SK-N-SH treated with all-trans-retinoic acid at 6 μM for 48 hours (cell line): ENCODE measurements around the gene ADCY5.

Source experiments
- ARNTL ChIP-seq: fragments of 450-650 bp; formaldehyde crosslinking; IDR thresholded peaks from 2 replicates; pipeline ENCODE4 v1.5.0; 2020; ENCODE audit warnings: low read depth, mild to moderate bottlenecking, moderate library complexity, borderline replicate concordance
- BACH2 ChIP-seq: fragments of 250-450 bp; sonication (Bioruptor Pico); IDR thresholded peaks from 2 replicates; pipeline ENCODE4 v1.9.0; 2021; ENCODE audit warnings: mild to moderate bottlenecking, borderline replicate concordance
- CREB5 ChIP-seq: fragments of 250-450 bp; sonication (Bioruptor Pico); IDR thresholded peaks from 2 replicates; pipeline ENCODE4 v1.5.1; 2020; ENCODE audit warnings: low read depth, mild to moderate bottlenecking, moderate library complexity
- ESRRG ChIP-seq: fragments of 250-450 bp; sonication (Bioruptor Pico); IDR thresholded peaks from 2 replicates; pipeline ENCODE4 v1.6.1; 2021; ENCODE audit warnings: mild to moderate bottlenecking
- GLIS3 ChIP-seq: fragments of 250-450 bp; sonication (Bioruptor Pico); IDR thresholded peaks from 2 replicates; pipeline ENCODE4 v1.5.0; 2020; ENCODE audit warnings: mild to moderate bottlenecking, moderate library complexity
- PATZ1 ChIP-seq: fragments of 250-450 bp; sonication (Bioruptor Pico); IDR thresholded peaks from 2 replicates; pipeline ENCODE4 v1.8.0; 2020; ENCODE audit warnings: mild to moderate bottlenecking, moderate library complexity, borderline replicate concordance
- PPARA ChIP-seq: fragments of 250-450 bp; sonication (Bioruptor Pico); IDR thresholded peaks from 2 replicates; pipeline ENCODE4 v1.5.0; 2020; ENCODE audit warnings: mild to moderate bottlenecking, borderline replicate concordance
- RARB ChIP-seq: fragments of 250-450 bp; sonication (Bioruptor Pico); IDR thresholded peaks from 2 replicates; pipeline ENCODE4 v1.8.0; 2021; ENCODE audit warnings: mild to moderate bottlenecking, moderate library complexity
- TCF4 ChIP-seq: fragments of 250-450 bp; sonication (Bioruptor Pico); IDR thresholded peaks from 2 replicates; pipeline ENCODE4 v1.8.0; 2021; ENCODE audit warnings: mild to moderate bottlenecking, moderate library complexity, borderline replicate concordance
- TOX ChIP-seq: fragments of 250-450 bp; sonication (Bioruptor Pico); IDR thresholded peaks from 2 replicates; pipeline ENCODE4 v1.8.0; 2021; ENCODE audit warnings: mild to moderate bottlenecking, moderate library complexity, borderline replicate concordance
- ZC3H10 ChIP-seq: fragments of 250-450 bp; sonication (Bioruptor Pico); IDR thresholded peaks from 2 replicates; pipeline ENCODE4 v1.5.1; 2021; ENCODE audit warnings: mild to moderate bottlenecking, moderate library complexity
- ZFP3 ChIP-seq: fragments of 250-450 bp; sonication (Bioruptor Pico); IDR thresholded peaks from 2 replicates; pipeline ENCODE4 v1.5.0; 2020; ENCODE audit warnings: mild to moderate bottlenecking, moderate library complexity
- ZNF565 ChIP-seq: fragments of 450-650 bp; formaldehyde crosslinking; conservative IDR thresholded peaks from 2 replicates; pipeline ENCODE4 v1.5.0; 2020; ENCODE audit warnings: low read depth, mild to moderate bottlenecking, moderate library complexity
- ZNF70 ChIP-seq: fragments of 450-650 bp; formaldehyde crosslinking; IDR thresholded peaks from 2 replicates; pipeline ENCODE4 v1.5.0; 2020; ENCODE audit warnings: mild to moderate bottlenecking, moderate library complexity

GRCh38 chr3:123353850-123354233 lies 95.0 kb downstream of the ADCY5 start:
- TF ChIP-seq CREB5 (no peak), PATZ1 (CRISPR knock-in tag) (no peak), ZC3H10 (CRISPR knock-in tag) (no peak), TOX (CRISPR knock-in tag) (no peak), TCF4 (CRISPR knock-in tag) (no peak), ARNTL (CRISPR knock-in tag) (no peak), BACH2 (CRISPR knock-in tag) (no peak), GLIS3 (CRISPR knock-in tag) (no peak), ZFP3 (CRISPR knock-in tag) (no peak), PPARA (CRISPR knock-in tag) (no peak), RARB (CRISPR knock-in tag) (no peak), ZNF70 (CRISPR knock-in tag) (no peak), ESRRG (no peak), ZNF565 (CRISPR knock-in tag) (no peak)
